K562 (cell line): ENCODE results near the gene PTOV1. TPM values are rescaled to one million over a fixed set of nuclear protein-coding genes. Genes with fewer than 3 reads are reported as not detected.

Source experiments
- ATAC-seq: fragments of 200-7000 bp; cut with Tn5 transposase; 3 replicates; pipeline ENCODE4 v1.9.1; 2020; ENCODE audit warnings: moderate library complexity
- BruUV-seq: library from RNA; stranded (reverse); fragments of 400-500 nt; replicated peaks from 2 replicates; lab custom pipeline; 2021; lab: Mats Ljungman, UMichigan
- CTCF ChIA-PET: fragments of 300-600 bp; formaldehyde crosslinking; extraction: SDS; loops from one replicate; lab custom pipeline; 2021; ENCODE audit warnings: low intra/inter-chr PET ratio; lab: Yijun Ruan, JAX
- POLR2A ChIA-PET: fragments of 300-600, 350-650 bp; sonication (Branson Sonifier 250); formaldehyde crosslinking; extraction: SDS; loops from one replicate; lab custom pipeline; 2021; ENCODE audit warnings: antibody characterized with exemption, inconsistent platforms; lab: Yijun Ruan, JAX
- DNase-seq, 4 experiments: peaks; one replicate each; pipeline versions ENCODE4 v3.0.0 to v3.0.0-alpha.2; 2011 to 2018; ENCODE audit warnings: low spot score in 3 of 4, mixed read lengths in 3 of 4; ENCODE audit errors: extremely low read depth in 1 of 4
- FAIRE-seq: peaks from 2 replicates; lab custom pipeline; 2011; peaks lifted over from hg19 to GRCh38; lab: Jason Lieb, UNC
- H2AFZ ChIP-seq: 2 replicates; pipeline ENCODE4 v1.6.0; 2011; ENCODE audit warnings: low read depth, low read length, control low read depth, inconsistent platforms
- H3K27ac ChIP-seq: fragments of 200-600 bp; 3 replicates; pipeline ENCODE4 v1.8.0; 2011; ENCODE audit warnings: low read depth, mild to moderate bottlenecking, control low read depth, inconsistent platforms, low read length, moderate library complexity, mixed read lengths; ENCODE audit errors: extremely low read depth
- H3K27me3 ChIP-seq, 2 experiments: fragments of 300-600 bp in 1 of 2; 2 replicates in 1 of 2; 3 replicates in 1 of 2; pipeline versions ENCODE4 v1.6.0 to v1.8.0; 2011; ENCODE audit warnings: inconsistent platforms in 2 of 2, low read length in 2 of 2, mild to moderate bottlenecking in 1 of 2, mixed read lengths in 1 of 2, moderate library complexity in 1 of 2; ENCODE audit not compliant: control insufficient read depth in 2 of 2, insufficient read depth in 2 of 2
- H3K36me3 ChIP-seq: fragments of 300-600 bp; 3 replicates; pipeline ENCODE4 v1.8.0; 2011; ENCODE audit warnings: mild to moderate bottlenecking, low read length, inconsistent platforms; ENCODE audit not compliant: control insufficient read depth, insufficient read depth
- H3K4me1 ChIP-seq, 2 experiments: fragments of 200-600 bp in 1 of 2; replicated peaks in 1 of 2; 2 replicates in 1 of 2; 3 replicates in 1 of 2; pipeline versions ENCODE4 v1.5.1 to v1.8.0; 2011; ENCODE audit warnings: inconsistent platforms in 2 of 2, low read length in 2 of 2, mild to moderate bottlenecking in 1 of 2, mixed read lengths in 1 of 2, moderate library complexity in 1 of 2; ENCODE audit not compliant: control insufficient read depth in 2 of 2, insufficient read depth in 2 of 2
- H3K4me2 ChIP-seq: 2 replicates; pipeline ENCODE4 v1.6.1; 2011; ENCODE audit warnings: low read length, control low read depth, inconsistent platforms, mixed read lengths; ENCODE audit not compliant: insufficient read depth
- H3K4me3 ChIP-seq: fragments of 200-600 bp; sonication (generic), shearing (Covaris generic); 2 replicates; pipeline ENCODE4 v1.5.1; 2016; ENCODE audit warnings: control low read depth, inconsistent platforms
- H3K79me2 ChIP-seq: fragments of 200-600 bp; 3 replicates; pipeline ENCODE4 v1.8.0; 2011; ENCODE audit warnings: low read length, inconsistent platforms; ENCODE audit not compliant: control insufficient read depth, insufficient read depth
- H3K9ac ChIP-seq, 2 experiments: 2 replicates each; pipeline versions ENCODE4 v1.6.0 to v1.6.1; 2011; ENCODE audit warnings: low read depth in 2 of 2, low read length in 2 of 2, control low read depth in 1 of 2, inconsistent platforms in 1 of 2, mild to moderate bottlenecking in 1 of 2, mixed read lengths in 1 of 2; ENCODE audit not compliant: insufficient read depth in 1 of 2
- H3K9me1 ChIP-seq: one replicate; pipeline ENCODE4 v1.6.0; 2011; ENCODE audit warnings: inconsistent platforms, mild to moderate bottlenecking, low read length, moderate library complexity; ENCODE audit not compliant: control insufficient read depth, insufficient read depth
- H3K9me3 ChIP-seq: replicated peaks from 2 replicates; pipeline ENCODE4 v1.5.1; 2011; ENCODE audit warnings: low read depth, low read length, inconsistent platforms; ENCODE audit not compliant: control insufficient read depth, insufficient read depth
- H4K20me1 ChIP-seq: replicated peaks from 2 replicates; pipeline ENCODE4 v1.6.1; 2011; ENCODE audit warnings: low read length, inconsistent platforms, mixed read lengths; ENCODE audit not compliant: control insufficient read depth, insufficient read depth
- CREB5 ChIP-seq: fragments of 250-450 bp; sonication (Bioruptor Pico); IDR thresholded peaks from 2 replicates; pipeline ENCODE4 v1.5.0; 2020; ENCODE audit warnings: mild to moderate bottlenecking
- FUS ChIP-seq: fragments of 200-400 bp; formaldehyde crosslinking; optimal IDR thresholded peaks from 2 replicates; pipeline ENCODE3; 2017; ENCODE audit warnings: low read depth, low read length
- GATAD2B ChIP-seq: fragments of 450-650 bp; IDR thresholded peaks from 2 replicates; pipeline ENCODE4 v1.6.1; 2017; ENCODE audit warnings: mild to moderate bottlenecking, borderline replicate concordance
- HCFC1 ChIP-seq: IDR thresholded peaks from 2 replicates; pipeline ENCODE4 v1.6.1; 2012; ENCODE audit warnings: low read depth, low read length, improper control_type of control experiment
- KLF1 ChIP-seq: fragments of 450-650 bp; IDR thresholded peaks from 2 replicates; pipeline ENCODE4 v1.6.1; 2016; ENCODE audit warnings: missing genetic modification characterization, missing compliant biosample characterization
- MEF2D ChIP-seq: conservative IDR thresholded peaks from 2 replicates; pipeline ENCODE4 v1.6.1; 2016; ENCODE audit warnings: low read depth, missing genetic modification characterization, missing compliant biosample characterization
- RBFOX2 ChIP-seq: fragments of 200-400 bp; formaldehyde crosslinking; IDR thresholded peaks from 2 replicates; pipeline ENCODE4 v1.6.1; 2017; ENCODE audit warnings: low read depth, mild to moderate bottlenecking, low read length, moderate library complexity
- SP1 ChIP-seq: sonication (generic); formaldehyde crosslinking; IDR thresholded peaks from 2 replicates; pipeline ENCODE4 v1.8.1; 2022; ENCODE audit warnings: mild to moderate bottlenecking, missing genetic modification reagents
- TAF15 ChIP-seq: fragments of 200-400 bp; formaldehyde crosslinking; IDR thresholded peaks from 2 replicates; pipeline ENCODE4 v1.6.1; 2017; ENCODE audit warnings: mild to moderate bottlenecking, low read depth, low read length, moderate library complexity
- TCF7L2 ChIP-seq: fragments of 150-350 bp; IDR thresholded peaks from 2 replicates; pipeline ENCODE4 v1.6.1; 2016; ENCODE audit warnings: low read depth, mild to moderate bottlenecking, low read length, moderate library complexity
- TFAP4 ChIP-seq: sonication (generic); formaldehyde crosslinking; IDR thresholded peaks from 2 replicates; pipeline ENCODE4 v1.8.0; 2022; ENCODE audit warnings: missing genetic modification reagents, mild to moderate bottlenecking, moderate library complexity, borderline replicate concordance
- U2AF2 ChIP-seq: fragments of 200-400 bp; formaldehyde crosslinking; optimal IDR thresholded peaks from 2 replicates; pipeline ENCODE3; 2017; ENCODE audit warnings: low read depth, mild to moderate bottlenecking, low read length
- ZBTB7A ChIP-seq: IDR thresholded peaks from 2 replicates; pipeline ENCODE4 v1.6.1; 2011; ENCODE audit warnings: low read depth, mild to moderate bottlenecking, low read length, moderate library complexity, borderline replicate concordance; ENCODE audit not compliant: control insufficient read depth
- ZHX1 ChIP-seq: fragments of 150-350 bp; conservative IDR thresholded peaks from 2 replicates; pipeline ENCODE4 v1.6.1; 2014; ENCODE audit warnings: low read length
- ZNF311 ChIP-seq: fragments of 250-450 bp; sonication (Bioruptor Pico); IDR thresholded peaks from 2 replicates; pipeline ENCODE4 v1.4.0; 2020; ENCODE audit warnings: mild to moderate bottlenecking, moderate library complexity
- WGBS: fragments of 100-300 bp; shearing (Covaris generic); methylation state at CpG from one replicate; pipeline ENCODE4 v1.1.6; 2016; ENCODE audit warnings: low coverage, mixed read lengths; ENCODE audit not compliant: insufficient coverage; ENCODE audit errors: missing lambda C conversion rate; 5-methylcytosine and 5-hydroxymethylcytosine counted together
- in situ Hi-C: fragments of 300-500 bp; cut with MboI; formaldehyde crosslinking; loops from 4 replicates; pipeline ENCODE4 v1.15.0; 2018; ENCODE audit warnings: inconsistent platforms, mixed read lengths
- intact Hi-C: fragments of 100-400 bp; cut with micrococcal nuclease; formaldehyde crosslinking; loops from 2 replicates; pipeline ENCODE4 v1.14.2; 2022
- polyA plus RNA-seq, 8 experiments: library from polyadenylated mRNA; depleted of rRNA in 4 of 8; stranded (reverse) in 5 of 8; unstranded in 3 of 8; fragments of >200 nt; fragmentation: Nextera tagmentation in 2 of 8; fragmentation: Illumina TruSeq in 1 of 8; extraction: Ambion mirVana in 2 of 8; extraction: Trizol in 1 of 8; gene quantifications; 2 replicates each; pipeline versions ENCODE4 v1.2.1 to v1.2.3, GENCODE V29; 2011 to 2014; ENCODE audit warnings: inconsistent platforms in 1 of 8, missing spikeins in 1 of 8
- total RNA-seq, 7 experiments: library from RNA; depleted of rRNA in 6 of 7; stranded (reverse); fragments of >200 nt in 6 of 7; fragmentation: Illumina TruSeq in 2 of 7; extraction: Trizol in 2 of 7; gene quantifications; 2 replicates each; pipeline versions ENCODE4 v1.2.1 to v1.2.3, GENCODE V29; 2011 to 2021; ENCODE audit warnings: low replicate concordance in 1 of 7

PTOV1 gene
- total and polyA plus RNA-seq, 9 of the 15 experiments (the other 6 are each of a cell fraction or from before 2014, with no cell fraction given), result 4.9 to 169 (median 43.5) TPM

- peak overlapping the region; percentile 98 to 99 for H3K9ac ChIP-seq
- peak overlapping the region; percentile 97 for H2AFZ ChIP-seq
- ChIA-PET POLR2A (interaction anchor here (0.5 to 3.0 kb wide), 15 partner anchors 9 to 759 kb away, joined by 3 to 19 read pairs (median 3); partner anchors contain the start of genes ATF5 and NUP62), CTCF (no interaction called here)
- ATAC-seq (peak; percentile 83), DNase-seq (peak; percentile 73 to 99 (median 80)), FAIRE-seq (no peak)
- H3K79me2 ChIP-seq, result peaks cover 35% of the 10 kb centered on the region
- peaks cover 50% of the 10 kb centered on the region; the same call in 2 of the 3 replicates for H3K36me3 ChIP-seq
- no TSS peak for BruUV-seq
- no peaks in the 10 kb centered on the region for H4K20me1 ChIP-seq
- H3K4me1 ChIP-seq, result peaks cover 7 to 74% of the 10 kb centered on the region in 2 experiments; a peak in 4 of 5 replicates
- 0% methylated on average over 43 of the region's 46 CpGs for WGBS
- H3K4me2 ChIP-seq, result peak overlapping the region; percentile 99
- no peaks in the 10 kb centered on the region for H3K27me3 ChIP-seq
- no peaks in the 10 kb centered on the region for H3K9me3 ChIP-seq
- H3K4me3 ChIP-seq, result peak overlapping the region; percentile 84
- in situ Hi-C loops, result loop anchor here (10.0 kb wide), 1 partner anchor 382 kb away; the partner anchor contains the start of gene RPS11
- intact Hi-C loops, result loop anchor here (1.0 to 10.0 kb wide), 2 partner anchors 7 to 162 kb away; no protein-coding TSS in a partner anchor
- H3K27ac ChIP-seq, result peak overlapping the region; percentile 99
- no peaks in the 10 kb centered on the region for H3K9me1 ChIP-seq
- TF ChIP-seq MEF2D (peak; percentile 66; the same call in 1 of the 2 replicates), RBFOX2 (peak; percentile 83), GATAD2B (no peak), KLF1 (tag) (no peak), ZBTB7A (no peak), U2AF2 (no peak), TAF15 (no peak), CREB5 (CRISPR knock-in tag) (no peak), TFAP4 (CRISPR knock-in tag) (0 out of 2 replicates have a peak, but pooled peaks have one; percentile 69), SP1 (peak; percentile 90), ZHX1 (no peak), TCF7L2 (no peak), HCFC1 (peak; percentile 92), ZNF311 (CRISPR knock-in tag) (no peak), FUS (no peak)
Observed at GRCh38 chr19:49876422-49877019, 25.6 kb downstream of the PTOV1 start.
